Endometrial microvascular endothelial cells (primary cell): ENCODE data around the gene RNF220. TPM values are rescaled to one million over a fixed set of nuclear protein-coding genes. Genes with fewer than 3 reads are reported as not detected.

Source experiments
- in situ Hi-C: cut with HindIII; loops from 2 replicates; pipeline ENCODE4 v1.10.0; 2017; ENCODE audit warnings: low sequenced_read_pairs, low pct_unique_long_range_greater_than_20kb; ENCODE audit errors: inconsistent ontology term
- total RNA-seq: library from RNA; depleted of rRNA; stranded (reverse); fragments of >200 nt; gene quantifications from one replicate; pipeline ENCODE4 v1.2.3, GENCODE V29; 2015; ENCODE audit errors: inconsistent ontology term

The RNF220 gene
- 112 TPM for total RNA-seq

GRCh38 chr1:44405031-44405797, at the start of gene RNF220:
TSS of gene RNF220 (plus strand) at chr1:44405255.
- in situ Hi-C loops = no loop called here

DNA sequence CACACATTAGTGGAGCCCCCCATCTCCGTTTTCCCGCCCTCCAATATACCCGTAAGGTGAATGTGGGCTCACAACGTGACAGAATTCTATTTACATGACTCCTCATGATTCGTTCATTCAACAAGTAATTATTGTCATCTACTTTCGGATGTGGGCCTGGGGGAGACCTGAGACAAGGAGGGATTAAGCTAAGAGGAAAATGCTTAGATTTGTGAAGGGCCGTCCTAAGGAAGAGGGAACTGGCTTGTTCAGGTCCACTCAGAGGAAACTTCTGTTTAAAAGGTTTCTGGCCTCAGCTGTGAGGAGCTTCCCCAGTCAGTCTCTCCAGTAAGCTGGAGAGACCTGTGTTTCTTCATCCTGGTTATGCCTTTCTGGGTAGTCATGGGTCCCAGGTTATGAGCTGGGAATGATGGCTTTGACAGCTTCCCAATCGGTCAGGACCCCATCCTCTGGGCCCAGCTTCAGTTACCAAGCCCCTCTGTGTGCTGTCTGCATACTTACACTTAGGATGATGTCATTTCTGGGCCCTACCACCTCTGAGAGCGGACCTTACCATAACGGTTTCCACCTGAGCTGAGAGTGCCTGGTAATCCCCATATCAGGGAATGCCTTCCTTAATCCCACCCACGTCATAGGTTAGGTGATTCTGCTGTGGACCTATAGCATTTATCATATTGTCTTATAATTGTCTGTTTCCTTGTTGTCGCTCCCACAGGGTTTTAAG, 49.3 kb upstream of the RNF220 start:
- in situ Hi-C loops = no loop called here

GRCh38 chr1:44357710-44358109, 47.3 kb upstream of the RNF220 start:
- in situ Hi-C loops = no loop called here

GRCh38 chr1:44359234-44359935, 45.7 kb upstream of the RNF220 start:
- in situ Hi-C loops = no loop called here

DNA sequence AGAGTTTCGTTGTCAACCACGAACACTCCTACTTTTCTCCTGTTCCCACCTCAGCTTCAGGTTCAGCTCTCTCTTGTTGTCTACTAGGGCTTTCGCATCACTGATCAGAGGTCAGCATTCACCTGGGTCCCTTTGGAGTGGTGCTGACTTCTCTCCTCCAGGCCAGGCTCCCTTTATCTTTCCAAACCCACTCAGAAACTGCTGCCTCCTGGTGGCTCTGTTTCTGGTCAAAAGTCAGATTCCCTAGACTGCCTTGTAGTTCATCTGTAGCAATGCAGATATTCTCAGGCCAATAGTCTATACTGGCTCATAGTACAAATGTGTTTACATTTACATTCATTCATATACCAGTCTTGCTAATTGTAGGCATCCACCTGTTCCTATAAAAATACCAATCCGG, 43.6 kb upstream of the RNF220 start:
- in situ Hi-C loops = no loop called here

DNA sequence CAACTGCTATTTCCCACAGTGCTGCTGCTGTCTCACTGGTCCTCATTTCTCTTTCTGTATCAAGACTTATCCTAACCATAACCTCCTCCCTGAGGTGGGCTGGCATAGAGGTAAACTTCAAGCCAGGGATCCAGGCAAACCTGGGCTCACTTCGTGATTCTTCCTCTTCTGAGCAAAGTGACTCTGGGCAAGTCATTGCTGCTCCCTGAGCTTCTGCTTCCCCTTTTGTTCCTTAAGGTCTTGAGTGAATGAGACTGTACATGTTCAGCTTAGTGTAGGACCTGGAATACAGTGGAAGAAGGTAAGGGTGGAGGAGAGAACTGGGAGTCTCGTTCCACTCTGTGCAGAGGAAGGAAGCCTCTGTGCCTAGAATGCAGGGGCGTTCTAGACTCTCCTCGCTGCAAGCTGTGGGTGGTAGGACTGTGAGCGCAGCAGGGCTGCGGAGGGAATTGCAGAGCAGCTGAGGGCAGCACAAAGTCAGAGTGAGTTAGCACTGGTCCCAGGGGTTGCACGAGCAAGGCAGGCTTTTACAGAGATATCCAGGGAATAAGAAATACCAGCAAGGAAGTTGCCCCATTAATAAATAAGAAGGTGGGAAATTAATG, 38.6 kb upstream of the RNF220 start:
- in situ Hi-C loops = no loop called here

- in situ Hi-C loops = no loop called here
Observed at GRCh38 chr1:44367944-44368343, 37.1 kb upstream of the RNF220 start.

DNA sequence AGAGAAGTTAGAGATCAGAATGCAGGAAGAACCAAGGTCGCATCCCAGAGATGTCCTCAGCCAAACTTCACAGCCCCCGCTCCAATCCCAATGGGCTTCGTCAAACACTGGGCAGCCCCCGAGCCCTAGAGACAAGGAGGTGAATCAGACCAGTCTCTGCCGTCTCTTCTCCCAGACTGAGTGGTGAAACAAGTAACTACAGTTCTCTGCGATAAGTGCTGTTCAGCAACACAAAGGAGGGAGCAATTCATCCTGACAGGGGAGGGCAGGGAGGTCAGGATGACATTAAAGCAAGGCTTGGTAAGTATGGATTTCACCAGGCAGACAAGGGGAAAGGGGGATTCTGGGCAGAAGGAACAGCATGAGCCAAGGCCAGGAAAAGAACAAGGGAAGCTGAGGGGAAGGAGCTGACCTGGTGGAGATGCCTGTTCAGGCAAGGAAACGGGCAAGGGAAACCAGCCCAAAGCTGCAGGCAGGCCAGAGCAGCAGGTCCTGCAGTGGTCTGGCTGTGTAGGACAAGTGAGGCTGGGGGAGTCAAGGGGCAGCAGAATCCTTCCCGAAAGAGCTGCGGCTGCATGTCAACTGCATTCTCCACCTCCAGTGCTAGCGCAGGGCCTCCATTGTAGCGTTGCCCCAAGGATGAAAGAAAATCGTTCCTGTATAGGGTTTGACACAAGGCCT, 36.4 kb upstream of the RNF220 start:
- in situ Hi-C loops = no loop called here

GRCh38 chr1:44371206-44371605, 33.8 kb upstream of the RNF220 start:
- in situ Hi-C loops = no loop called here

- in situ Hi-C loops = no loop called here
Observed at GRCh38 chr1:44375547-44375946, 29.5 kb upstream of the RNF220 start.

- in situ Hi-C loops = no loop called here
Observed at GRCh38 chr1:44377925-44378784, 26.9 kb upstream of the RNF220 start.

GRCh38 chr1:44380666-44381177, 24.3 kb upstream of the RNF220 start:
- in situ Hi-C loops = no loop called here

DNA sequence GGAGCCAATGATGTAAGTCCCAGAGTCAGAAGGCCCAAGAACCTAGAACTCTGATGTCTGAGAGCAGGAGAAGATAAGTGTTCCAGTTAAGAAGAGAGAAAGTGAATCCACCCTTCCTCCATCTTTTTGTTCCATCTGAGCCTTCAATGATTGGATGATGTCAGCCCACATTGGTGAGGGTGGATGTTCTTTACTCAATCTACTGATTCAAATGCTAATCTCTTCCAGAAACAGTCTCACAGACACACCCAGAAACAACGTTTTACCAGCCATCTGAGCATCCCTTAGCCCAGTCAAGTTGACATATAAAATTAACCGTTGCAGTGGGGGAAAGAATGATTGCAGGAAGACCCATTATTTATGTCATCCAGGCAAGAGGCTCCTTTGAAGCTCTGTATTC, 16.5 kb upstream of the RNF220 start:
- in situ Hi-C loops = no loop called here

- in situ Hi-C loops = no loop called here
Observed at GRCh38 chr1:44389437-44389836, 15.6 kb upstream of the RNF220 start.

DNA sequence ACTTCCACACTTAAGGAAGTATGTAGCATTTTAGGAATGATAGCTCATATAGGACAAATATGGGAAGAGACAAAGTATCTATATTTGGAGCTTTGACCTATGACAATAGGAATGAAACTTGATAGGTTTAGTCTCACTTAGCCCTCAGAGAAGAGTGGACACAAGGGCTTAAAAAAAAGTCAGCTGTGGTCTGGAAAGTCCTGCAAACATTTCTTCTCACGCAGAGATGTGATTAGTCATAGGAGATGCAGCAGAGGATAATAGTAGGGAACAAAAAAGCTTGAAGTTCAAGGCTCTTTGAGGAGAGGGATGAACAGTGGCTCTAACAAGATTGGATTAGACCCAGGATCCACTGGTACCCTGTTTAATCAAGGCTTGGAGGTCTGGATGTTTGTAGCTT, 14.8 kb upstream of the RNF220 start:
- in situ Hi-C loops = no loop called here

DNA sequence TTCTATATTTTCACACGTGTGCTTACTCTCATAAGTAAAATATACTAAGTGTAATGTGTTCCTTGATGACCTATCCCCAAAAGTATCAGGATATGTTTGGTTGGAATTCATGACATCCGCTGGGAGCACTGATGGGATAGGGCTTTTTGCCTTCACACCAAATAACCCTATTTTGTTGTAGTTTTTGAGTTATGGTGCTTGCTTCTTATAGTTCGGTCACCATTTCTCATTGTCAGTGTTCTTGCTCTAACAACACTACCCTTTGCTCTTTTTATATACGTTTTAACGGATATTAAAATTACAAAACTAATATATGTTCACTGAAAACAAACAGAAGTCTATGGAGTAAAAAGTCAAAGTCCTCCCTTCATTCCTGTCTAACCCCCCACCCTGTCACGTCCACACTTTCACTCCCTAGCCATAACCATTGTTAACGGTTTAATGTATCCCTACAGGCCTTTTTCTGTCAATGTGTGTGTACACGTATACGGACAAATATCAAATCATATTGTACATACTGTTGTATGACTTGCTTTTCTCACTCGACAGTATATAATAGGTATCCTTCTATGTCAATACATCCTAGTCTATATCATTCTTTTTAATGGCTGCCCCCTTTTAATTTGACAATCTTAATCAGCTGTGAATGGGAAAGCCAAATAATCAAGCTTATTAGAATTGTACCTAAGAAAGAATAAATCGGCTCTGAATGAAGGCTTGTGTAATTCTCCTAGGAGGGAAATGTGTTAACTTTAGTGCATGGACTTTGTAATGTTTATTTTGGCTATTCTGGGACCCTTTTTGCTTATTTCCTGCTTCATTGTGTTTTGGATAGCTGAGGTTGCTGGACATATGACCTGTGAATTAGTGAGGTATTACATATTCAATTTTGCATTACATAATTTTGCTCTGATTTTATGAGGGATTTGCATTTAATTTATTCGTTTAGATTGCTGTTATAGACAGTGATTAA, 3.5 kb upstream of the RNF220 start:
- in situ Hi-C loops = no loop called here
